H1 (cell line): ENCODE measurements around the gene CLEC14A. TPM values are rescaled to one million over a fixed set of nuclear protein-coding genes. Genes with fewer than 3 reads are reported as not detected.

Source experiments
- EP300 ChIP-seq, 2 experiments: IDR thresholded peaks; 1 replicate in 1 of 2; 2 replicates in 1 of 2; pipeline ENCODE4 v1.6.1; 2011 to 2012; ENCODE audit warnings: low read depth in 2 of 2, low read length in 2 of 2, mild to moderate bottlenecking in 2 of 2, borderline replicate concordance in 1 of 2, inconsistent platforms in 1 of 2, moderate library complexity in 1 of 2
- TCF12 ChIP-seq: IDR thresholded peaks from 2 replicates; pipeline ENCODE4 v1.6.1; 2011; ENCODE audit warnings: low read depth, mild to moderate bottlenecking, low read length
- polyA plus RNA-seq, 7 experiments: library from polyadenylated mRNA; depleted of rRNA in 3 of 7; stranded (reverse) in 5 of 7; unstranded in 2 of 7; fragments of >200 nt in 5 of 7; fragments of 200-250 nt in 2 of 7; gene quantifications; 1 replicate in 5 of 7; 2 replicates in 1 of 7; 4 replicates in 1 of 7; pipeline versions ENCODE4 v1.2.1 to v1.2.3, GENCODE V29; 2011 to 2013; ENCODE audit warnings: missing spikeins in 2 of 7, mixed read lengths in 2 of 7
- total RNA-seq: library from RNA; stranded (reverse); fragmentation: NEBNext Ultra II Directional; extraction: Animal tissue kit (Norgen Biotek cat#: 25700); gene quantifications from 2 replicates; pipeline ENCODE4 v1.2.1, GENCODE V29; 2021

The CLEC14A gene
- total and polyA plus RNA-seq, 2 of the 8 experiments (the other 6 are each of a cell fraction or from before 2014, with no cell fraction given) = 0.09 to 0.13 TPM

- no peak for TF ChIP-seq EP300 (IDR thresholded peaks at IDR 0.05; ENCODE audit: borderline replicate concordance in 1 of 2, low read depth in 2 of 2, low read length in 2 of 2)
- TF ChIP-seq TCF12 = no peak
These were observed 47.9 kb downstream of the CLEC14A start, which contains the start of gene SSTR1 (continued) for GRCh38 chr14:38207736-38208617.
